ENCODE results near the gene SLC35G4. TPM values are rescaled to one million over a fixed set of nuclear protein-coding genes. Genes with fewer than 3 reads are reported as not detected.

Gene SLC35G4
- total RNA-seq, 2 donors from 2014 or later: not detected

- 67 to 74% methylated on average over 2 to 7 of the region's 7 CpGs for WGBS, 2 donors
- no peak for TF ChIP-seq POLR2A (IDR thresholded peaks at IDR 0.05)
- no peak for TF ChIP-seq CTCF (IDR thresholded peaks at IDR 0.05)
- no peaks in the 10 kb centered on the region for H3K27me3 ChIP-seq
- intact Hi-C loops (cut with DNase I): no loop called here
- ATAC-seq (no peak), DNase-seq (no peak)
- H3K4me1 ChIP-seq: no peaks in the 10 kb centered on the region
- H3K4me3 ChIP-seq: no peak overlapping the region
- H3K9me3 ChIP-seq: no peaks in the 10 kb centered on the region
- H3K27ac ChIP-seq: no peak overlapping the region
- H3K36me3 ChIP-seq (replicated peaks in 1 of 2; ENCODE audit: insufficient read depth in 1 of 2, low read depth in 2 of 2): no peaks in the 10 kb centered on the region
Observed at GRCh38 chr18:11585596-11585995, 23.8 kb upstream of the SLC35G4 start.

GRCh38 chr18:11586896-11587295 is 22.5 kb upstream of the SLC35G4 start:
- TF ChIP-seq CTCF (IDR thresholded peaks at IDR 0.05) (no peak), POLR2A (IDR thresholded peaks at IDR 0.05) (no peak)
- Histone ChIP-seq H3K27me3 (no peaks in the 10 kb centered on the region), H3K27ac (no peak overlapping the region), H3K36me3 (replicated peaks in 1 of 2; ENCODE audit: insufficient read depth in 1 of 2, low read depth in 2 of 2) (no peaks in the 10 kb centered on the region), H3K9me3 (no peaks in the 10 kb centered on the region), H3K4me3 (no peak overlapping the region), H3K4me1 (no peaks in the 10 kb centered on the region)
- DNase-seq: no peak
- WGBS, 2 donors: 75 to 83% methylated on average over 3 of the region's 3 CpGs
- no peak for ATAC-seq
- intact Hi-C loops (cut with DNase I): no loop called here

DNA sequence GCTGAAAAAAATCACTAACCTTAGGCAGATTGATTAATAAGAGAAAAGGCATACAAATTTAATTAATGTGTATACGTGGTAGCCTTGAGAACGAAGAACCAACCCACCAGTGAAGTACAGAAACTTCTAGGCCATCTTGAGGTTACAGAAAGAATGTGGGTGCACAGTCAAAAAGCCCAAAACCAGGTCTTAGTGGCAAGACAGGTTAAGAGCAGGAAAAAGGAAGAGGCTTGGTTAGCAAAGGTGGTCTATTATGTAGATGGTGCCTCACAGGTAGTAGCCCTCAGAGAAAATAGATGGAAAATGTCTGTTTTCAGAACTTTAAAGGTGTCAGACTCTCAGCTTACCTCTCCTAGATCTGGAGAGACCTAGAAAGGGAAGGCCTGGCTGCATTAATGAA is 22.0 kb upstream of the SLC35G4 start:
- ATAC-seq (no peak), DNase-seq (no peak)
- Histone ChIP-seq H3K27ac (no peak overlapping the region), H3K27me3 (no peaks in the 10 kb centered on the region), H3K9me3 (no peaks in the 10 kb centered on the region), H3K4me3 (no peak overlapping the region), H3K4me1 (no peaks in the 10 kb centered on the region), H3K36me3 (replicated peaks in 1 of 2; ENCODE audit: insufficient read depth in 1 of 2, low read depth in 2 of 2) (no peaks in the 10 kb centered on the region)
- no peak for TF ChIP-seq POLR2A (IDR thresholded peaks at IDR 0.05)
- TF ChIP-seq CTCF (IDR thresholded peaks at IDR 0.05): no peak
- 62 to 68% methylated on average over 2 of the region's 2 CpGs for WGBS, 2 donors
- intact Hi-C loops (cut with DNase I): no loop called here

DNA sequence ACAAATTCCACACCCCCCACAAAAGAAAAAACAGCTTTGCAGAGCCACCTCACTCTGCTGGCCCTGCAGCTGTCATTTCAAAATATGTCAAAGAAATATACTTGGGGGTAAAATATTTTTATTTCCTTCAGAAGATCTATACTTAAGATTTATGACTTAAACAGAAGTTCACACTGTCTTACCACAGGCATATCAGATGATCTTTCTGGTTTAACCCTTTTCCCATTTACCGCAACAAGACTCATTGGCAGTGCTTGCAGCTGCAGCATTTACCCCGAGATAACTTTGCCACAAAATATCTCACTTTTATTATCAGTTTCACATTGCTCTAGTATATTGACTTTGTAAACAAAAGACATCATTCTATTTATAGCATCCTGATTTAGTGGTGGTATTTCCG is 21.6 kb upstream of the SLC35G4 start:
- DNase-seq: no peak
- 25 to 27% methylated on average over 3 of the region's 3 CpGs for WGBS, 2 donors
- intact Hi-C loops (cut with DNase I): no loop called here

More for the DNA sequence above, 21.6 kb upstream of the SLC35G4 start:
- H3K27me3 ChIP-seq: no peaks in the 10 kb centered on the region
- no peak overlapping the region for H3K4me3 ChIP-seq
- H3K36me3 ChIP-seq (replicated peaks in 1 of 2; ENCODE audit: insufficient read depth in 1 of 2, low read depth in 2 of 2): no peaks in the 10 kb centered on the region
- H3K4me1 ChIP-seq: no peaks in the 10 kb centered on the region
- TF ChIP-seq CTCF (IDR thresholded peaks at IDR 0.05): no peak
- no peak for TF ChIP-seq POLR2A (IDR thresholded peaks at IDR 0.05)
- no peak for ATAC-seq
- H3K27ac ChIP-seq: no peak overlapping the region
- H3K9me3 ChIP-seq: no peaks in the 10 kb centered on the region

All from body of pancreas (tissue), 4 donors.